ENCODE data around the gene SPRR5. TPM values are rescaled to one million over a fixed set of nuclear protein-coding genes. Genes with fewer than 3 reads are reported as not detected.

The SPRR5 gene
- total and polyA plus RNA-seq, 2 of the 8 experiments (the other 6 are each of a cell fraction or from before 2014, with no cell fraction given) = not detected

- Histone ChIP-seq H3K79me1 (ENCODE audit: low read depth, low read length) (no peaks in the 10 kb centered on the region), H3K56ac (replicated peaks; ENCODE audit: insufficient read length, low read depth, low read length) (no peak overlapping the region), H2BK15ac (ENCODE audit: low read length) (no peak overlapping the region), H3K4me2 (ENCODE audit: insufficient read depth in 1 of 2, low read depth in 2 of 2, low read length in 2 of 2) (no peak overlapping the region), H3K27me3 (replicated peaks in 1 of 4; ENCODE audit: control insufficient read depth in 3 of 4, extremely low read depth in 1 of 4, insufficient read depth in 3 of 4, low read length in 3 of 4) (0 out of 7 replicates have a peak, but pooled peaks cover 0 to 2% (median 0%) of the 10 kb centered on the region in 4 experiments), H2BK120ac (replicated peaks; ENCODE audit: low read depth, low read length) (no peak overlapping the region), H4K20me1 (replicated peaks in 1 of 2; ENCODE audit: control insufficient read depth in 1 of 2, insufficient read depth in 2 of 2, low read length in 2 of 2) (no peaks in the 10 kb centered on the region), H3K9ac (replicated peaks in 1 of 4; ENCODE audit: extremely low read depth in 1 of 4, low read depth in 3 of 4, low read length in 3 of 4) (no peak overlapping the region), H3K9me3 (ENCODE audit: insufficient read depth in 2 of 2, low read depth in 1 of 2, low read length in 1 of 2) (peaks cover 3% of the 10 kb centered on the region in 2 experiments; a peak in 2 of 4 replicates), H4K5ac (ENCODE audit: insufficient read length, low read depth, low read length) (no peak overlapping the region), H4K8ac (ENCODE audit: extremely low read depth, insufficient read depth, low read length) (no peak overlapping the region), H3K36me3 (ENCODE audit: control insufficient read depth in 2 of 4, insufficient read depth in 4 of 4, low read length in 3 of 4) (no peaks in the 10 kb centered on the region), H3K14ac (ENCODE audit: insufficient read length) (no peak overlapping the region), H2AFZ (ENCODE audit: low read length) (no peak overlapping the region), H2BK12ac (ENCODE audit: low read depth, low read length) (no peak overlapping the region), H2BK5ac (ENCODE audit: low read depth, low read length) (no peak overlapping the region), H3K27ac (ENCODE audit: low read depth, low read length) (no peak overlapping the region), H3K4me1 (replicated peaks in 1 of 4; ENCODE audit: control insufficient read depth in 3 of 4, insufficient read depth in 4 of 4, low read length in 3 of 4) (no peaks in the 10 kb centered on the region), H3K4me3 (ENCODE audit: extremely low read depth in 1 of 4, insufficient read depth in 2 of 4, low read depth in 3 of 4, low read length in 4 of 4) (no peak overlapping the region), H3K4ac (replicated peaks; ENCODE audit: insufficient read length, low read depth, low read length) (no peak overlapping the region), H3K23ac (ENCODE audit: insufficient read length) (no peak overlapping the region), H3K18ac (ENCODE audit: extremely low read depth, low read length) (no peak overlapping the region), H3K79me2 (ENCODE audit: control insufficient read depth in 1 of 2, insufficient read depth in 2 of 2, low read length in 2 of 2) (no peaks in the 10 kb centered on the region), H4K91ac (replicated peaks; ENCODE audit: insufficient read length, low read length) (no peak overlapping the region), H3K23me2 (ENCODE audit: low read depth, low read length) (no peaks in the 10 kb centered on the region), H2BK20ac (ENCODE audit: low read length) (no peak overlapping the region), H2AK5ac (ENCODE audit: low read depth, low read length) (no peak overlapping the region)
- POLR2A ChIA-PET (ENCODE audit: partially characterized antibody) = no interaction called here
- CTCF ChIA-PET (ENCODE audit: partially characterized antibody) = interaction anchor here (0.9 kb wide), 1 partner anchor 63 kb away, joined by 4 read pairs; no protein-coding TSS in a partner anchor
- DNase-seq (ENCODE audit: low read depth in 1 of 2, low spot score in 2 of 2) (no peak), FAIRE-seq (no peak)
- 56% methylated on average over 2 of the region's 2 CpGs; no CpG with 5 or more reads in 1 of the 2 experiments for WGBS, 2 experiments (ENCODE audit: extremely low coverage in 1 of 2, insufficient coverage in 1 of 2, insufficient read length in 1 of 2, insufficient replicate concordance in 2 of 2, low coverage in 1 of 2, low lambda C conversion rate in 2 of 2, missing lambda C conversion rate in 1 of 2)
- TF ChIP-seq SIX5 (IDR thresholded peaks at IDR 0.05; ENCODE audit: low read depth, low read length) (no peak), SP2 (IDR thresholded peaks at IDR 0.05; ENCODE audit: low read length) (no peak)
Observed at GRCh38 chr1:152933196-152933595, 13.8 kb upstream of the SPRR5 start.

Data from H1 (cell line).